Glomerular visceral epithelial cell (primary cell): Measurements from ENCODE around the gene FAM47A.

Experiments used
- DNase-seq: peaks from one replicate; pipeline ENCODE4 v3.0.0-alpha.2; 2016; ENCODE audit errors: extremely low spot score

The FAM47A gene

GRCh38 chrX:34132028-34132427 lies at the start of gene FAM47A:
Gene FAM47A, minus strand, starts transcription at chrX:34132314. Its CDS starts 36 bp downstream, at chrX:34132278.
- DNase-seq: no peak

GRCh38 chrX:34147345-34147744 lies 15.2 kb upstream of the FAM47A start:
- no peak for DNase-seq

GRCh38 chrX:34146906-34147305 lies 14.8 kb upstream of the FAM47A start:
- no peak for DNase-seq

GRCh38 chrX:34144246-34144645 lies 12.1 kb upstream of the FAM47A start:
- DNase-seq: no peak

- no peak for DNase-seq
Observed at GRCh38 chrX:34140816-34141215, 8.7 kb upstream of the FAM47A start.

GRCh38 chrX:34130980-34131744 lies 952 bp downstream of the FAM47A start:
- DNase-seq: no peak

- no peak for DNase-seq
Observed at GRCh38 chrX:34130501-34130900, 1.6 kb downstream of the FAM47A start.

GRCh38 chrX:34126011-34126410 lies 6.1 kb downstream of the FAM47A start:
- DNase-seq: no peak

GRCh38 chrX:34119122-34119521 lies 13.0 kb downstream of the FAM47A start:
- DNase-seq: no peak

GRCh38 chrX:34112459-34112858 lies 19.7 kb downstream of the FAM47A start:
- no peak for DNase-seq
